HepG2 (cell line): Measurements from ENCODE around the gene MPZL3.

Experiments
- ETV5 ChIP-seq: IDR thresholded peaks from 2 replicates; pipeline ENCODE4 v1.6.1; 2018; ENCODE audit warnings: missing biosample characterization, missing genetic modification reagents, inconsistent platforms, borderline replicate concordance
- RNF219 ChIP-seq: sonication (generic); formaldehyde crosslinking; IDR thresholded peaks from 2 replicates; pipeline ENCODE4 v1.5.0; 2020; ENCODE audit warnings: mild to moderate bottlenecking, missing genetic modification reagents
- ZMAT5 ChIP-seq: sonication (generic); formaldehyde crosslinking; IDR thresholded peaks from 2 replicates; pipeline ENCODE4 v1.5.0; 2020; ENCODE audit warnings: mild to moderate bottlenecking, low read depth, missing genetic modification reagents, borderline replicate concordance
- ZNF281 ChIP-seq: sonication (generic); formaldehyde crosslinking; IDR thresholded peaks from 2 replicates; pipeline ENCODE4 v1.4.0; 2020; ENCODE audit warnings: missing genetic modification reagents, borderline replicate concordance

- TF ChIP-seq ZNF281 (CRISPR knock-in tag) (no peak), RNF219 (CRISPR knock-in tag) (no peak), ZMAT5 (no peak), ETV5 (CRISPR knock-in tag) (no peak)
Observed at GRCh38 chr11:118216621-118217481, 35.3 kb downstream of the MPZL3 start.
